OCI-LY1 (cell line): ENCODE data around the gene MYO18A.

Experiments
- EZH2 ChIP-seq: fragments of 200-600 bp; sonication (generic), shearing (Covaris generic); IDR thresholded peaks from 2 replicates; pipeline ENCODE4 v1.8.0; 2017; ENCODE audit warnings: borderline replicate concordance, mixed run types, mild to moderate bottlenecking, antibody characterized with exemption, low read length, moderate library complexity, mixed read lengths
- TF ChIP-seq, protein P1 (sequence below): fragments of 200-600 bp; sonication (generic), shearing (Covaris generic); IDR thresholded peaks from 2 replicates; pipeline ENCODE4 v1.5.1; 2017; ENCODE audit warnings: mild to moderate bottlenecking, antibody characterized with exemption, low read length, moderate library complexity, mixed read lengths

DNA sequence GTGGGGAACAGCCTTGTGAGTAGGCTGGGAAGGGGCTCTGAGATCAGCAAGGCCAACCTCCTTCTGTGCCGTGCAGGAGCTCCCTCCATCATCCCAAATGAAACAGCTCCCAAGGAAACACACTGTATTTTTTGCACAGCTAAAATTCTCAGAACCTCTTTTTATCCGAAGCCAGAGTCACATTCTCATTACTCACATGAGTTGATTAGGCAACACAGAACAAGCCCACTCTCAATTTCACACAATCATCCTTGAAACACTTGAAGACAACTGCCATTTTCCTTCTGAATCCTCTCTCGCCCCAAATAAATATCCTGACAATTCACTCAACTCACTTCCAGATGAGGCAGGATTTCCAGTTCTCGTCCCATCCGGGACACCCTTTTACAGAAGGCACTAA, 66.1 kb downstream of the MYO18A start:
- TF ChIP-seq, protein P1, sequence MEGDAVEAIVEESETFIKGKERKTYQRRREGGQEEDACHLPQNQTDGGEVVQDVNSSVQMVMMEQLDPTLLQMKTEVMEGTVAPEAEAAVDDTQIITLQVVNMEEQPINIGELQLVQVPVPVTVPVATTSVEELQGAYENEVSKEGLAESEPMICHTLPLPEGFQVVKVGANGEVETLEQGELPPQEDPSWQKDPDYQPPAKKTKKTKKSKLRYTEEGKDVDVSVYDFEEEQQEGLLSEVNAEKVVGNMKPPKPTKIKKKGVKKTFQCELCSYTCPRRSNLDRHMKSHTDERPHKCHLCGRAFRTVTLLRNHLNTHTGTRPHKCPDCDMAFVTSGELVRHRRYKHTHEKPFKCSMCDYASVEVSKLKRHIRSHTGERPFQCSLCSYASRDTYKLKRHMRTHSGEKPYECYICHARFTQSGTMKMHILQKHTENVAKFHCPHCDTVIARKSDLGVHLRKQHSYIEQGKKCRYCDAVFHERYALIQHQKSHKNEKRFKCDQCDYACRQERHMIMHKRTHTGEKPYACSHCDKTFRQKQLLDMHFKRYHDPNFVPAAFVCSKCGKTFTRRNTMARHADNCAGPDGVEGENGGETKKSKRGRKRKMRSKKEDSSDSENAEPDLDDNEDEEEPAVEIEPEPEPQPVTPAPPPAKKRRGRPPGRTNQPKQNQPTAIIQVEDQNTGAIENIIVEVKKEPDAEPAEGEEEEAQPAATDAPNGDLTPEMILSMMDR, result no peak
- TF ChIP-seq EZH2, result no peak
